ENCODE results near the gene RAC2.

GRCh38 chr22:37178350-37179125, 65.5 kb downstream of the RAC2 start:
- TF ChIP-seq CTCF (IDR thresholded peaks at IDR 0.05): no peak
- TF ChIP-seq POLR2AphosphoS5 (IDR thresholded peaks at IDR 0.05): no peak
- TF ChIP-seq POLR2A (IDR thresholded peaks at IDR 0.05; ENCODE audit: low read depth): no peak
- TF ChIP-seq EP300 (IDR thresholded peaks at IDR 0.05): no peak

Measured in esophagus muscularis mucosa (tissue), 4 donors.